ENCODE data around the gene OTUD5. TPM values are rescaled to one million over a fixed set of nuclear protein-coding genes. Genes with fewer than 3 reads are reported as not detected.

Gene OTUD5
- 10 to 100 TPM; 62.5 to 95.5 (median 90.4) TPM for total RNA-seq
- 10 to 100 TPM; 17.2 to 33.8 TPM for polyA plus RNA-seq
- total RNA-seq: 140 reads per million, percentile 89 among the genes with 10 or more reads in this experiment

DNA sequence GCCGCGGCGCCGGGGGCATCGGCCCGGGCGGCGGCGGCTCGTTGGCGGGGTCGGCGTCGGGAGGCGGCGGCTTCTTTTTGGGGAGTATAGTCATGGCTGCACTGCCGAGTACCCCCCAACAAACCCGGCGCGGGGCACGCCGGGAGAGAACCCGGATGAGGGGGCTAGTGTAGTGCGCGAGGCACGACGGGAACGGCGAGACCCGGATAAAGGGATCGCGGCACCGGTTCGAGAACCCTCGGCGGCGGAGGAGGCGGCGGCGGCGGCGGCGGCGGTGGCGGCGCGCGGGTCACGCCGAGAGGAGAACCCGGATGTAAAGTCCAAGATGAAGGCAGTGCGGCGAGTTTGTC, at the start of gene OTUD5:
Gene OTUD5 (minus strand): TSS at position 131 of the 350 bp plus-strand sequence. CDS start 37 bp downstream, at position 94.
- Histone ChIP-seq H3K36me3 (ENCODE audit: control insufficient read depth in 2 of 3, insufficient read depth in 3 of 3, low read length in 3 of 3) (peaks cover 0 to 11% (median 0%) of the 10 kb centered on the region in 3 experiments), H3K27me3 (ENCODE audit: control insufficient read depth in 2 of 2, insufficient read depth in 2 of 2, low read length in 2 of 2) (no peaks in the 10 kb centered on the region), H3K9me3 (ENCODE audit: control insufficient read depth in 2 of 3, low read length in 3 of 3) (no peaks in the 10 kb centered on the region), H3K27ac (ENCODE audit: low read depth, low read length) (peak within 1 kb of the TSS; percentile 100), H3K4me3 (ENCODE audit: low read length) (peak within 1 kb of the TSS; percentile 89), H3K4me1 (ENCODE audit: control insufficient read depth in 2 of 2, insufficient read depth in 2 of 2, low read length in 2 of 2) (peaks cover 31 to 37% of the 10 kb centered on the region in 2 donors)
- peak within 1 kb of the TSS; percentile 98 to 100 (median 100) for H3K27ac Mint-ChIP-seq
- ChIA-PET CTCF (no interaction called here), POLR2A (interaction anchor here (0.6 to 10.4 kb wide), 26 partner anchors 11 to 1812 kb away, joined by 3 to 135 read pairs (median 4); partner anchors contain the start of genes GRIPAP1, HDAC6, KCND1 and PQBP1)
- H3K4me3 Mint-ChIP-seq: peak within 1 kb of the TSS; percentile 81 to 100 (median 98)
- peaks cover 9 to 60% (median 44%) of the 10 kb centered on the region in 7 donors for H3K4me1 Mint-ChIP-seq
- intact Hi-C loops (cut with micrococcal nuclease): loop anchor here (5.0 kb wide), 4 partner anchors 220 to 1740 kb away; partner anchors contain the start of genes CDK16 (in 1 of the 2), EBP (in 1 of the 2) and FTSJ1 (in 1 of the 2)
- H3K27me3 Mint-ChIP-seq: peaks cover 0 to 2% (median 0%) of the 10 kb centered on the region in 5 donors
- DNase-seq (peak in 4 of 9 donors; percentile 52 to 87 (median 74)), ATAC-seq (peak; percentile 57)
- H3K36me3 Mint-ChIP-seq: peaks cover 0 to 6% (median 0%) of the 10 kb centered on the region in 5 donors
- H3K9me3 Mint-ChIP-seq: peaks cover 0 to 4% (median 0%) of the 10 kb centered on the region in 11 donors

GRCh38 chrX:49003696-49004095, 46.3 kb upstream of the OTUD5 start:
- H3K27me3 Mint-ChIP-seq: no peaks in the 10 kb centered on the region
- intact Hi-C loops (cut with micrococcal nuclease): loop anchor here (2.0 to 5.0 kb wide), 3 partner anchors 69 to 106 kb away; partner anchors contain the start of genes PIM2 (in 1 of the 2), PQBP1 (in 1 of the 2) and TIMM17B (in 1 of the 2)
- no peak for ATAC-seq
- peaks cover 0 to 31% (median 19%) of the 10 kb centered on the region in 7 donors for H3K4me1 Mint-ChIP-seq
- no peaks in the 10 kb centered on the region for H3K9me3 ChIP-seq (ENCODE audit: control insufficient read depth in 2 of 3, low read length in 3 of 3)
- ChIA-PET POLR2A (no interaction called here), CTCF (interaction anchor here (0.6 kb wide), 1 partner anchor 454 kb away, joined by 3 read pairs; no protein-coding TSS in a partner anchor)
- peaks cover 9 to 10% of the 10 kb centered on the region in 2 donors for H3K4me1 ChIP-seq (ENCODE audit: control insufficient read depth in 2 of 2, insufficient read depth in 2 of 2, low read length in 2 of 2)
- no peak overlapping the region for H3K4me3 ChIP-seq (ENCODE audit: low read length)
- H3K27ac Mint-ChIP-seq: peak overlapping the region in 5 of 9 donors; percentile 34 to 82 (median 74)
- peaks cover 0 to under 1% (median 0%) of the 10 kb centered on the region in 3 experiments for H3K36me3 ChIP-seq (ENCODE audit: control insufficient read depth in 2 of 3, insufficient read depth in 3 of 3, low read length in 3 of 3)
- no peak overlapping the region for H3K27ac ChIP-seq (ENCODE audit: low read depth, low read length)
- H3K36me3 Mint-ChIP-seq: peaks cover under 1 to 10% (median 3%) of the 10 kb centered on the region in 5 donors
- H3K27me3 ChIP-seq (ENCODE audit: control insufficient read depth in 2 of 2, insufficient read depth in 2 of 2, low read length in 2 of 2): no peaks in the 10 kb centered on the region
- DNase-seq: no peak
- peak overlapping the region in 8 of 10 donors; percentile 38 to 68 (median 54) for H3K4me3 Mint-ChIP-seq
- H3K9me3 Mint-ChIP-seq: peaks cover 0 to 3% (median 0%) of the 10 kb centered on the region in 11 donors

DNA sequence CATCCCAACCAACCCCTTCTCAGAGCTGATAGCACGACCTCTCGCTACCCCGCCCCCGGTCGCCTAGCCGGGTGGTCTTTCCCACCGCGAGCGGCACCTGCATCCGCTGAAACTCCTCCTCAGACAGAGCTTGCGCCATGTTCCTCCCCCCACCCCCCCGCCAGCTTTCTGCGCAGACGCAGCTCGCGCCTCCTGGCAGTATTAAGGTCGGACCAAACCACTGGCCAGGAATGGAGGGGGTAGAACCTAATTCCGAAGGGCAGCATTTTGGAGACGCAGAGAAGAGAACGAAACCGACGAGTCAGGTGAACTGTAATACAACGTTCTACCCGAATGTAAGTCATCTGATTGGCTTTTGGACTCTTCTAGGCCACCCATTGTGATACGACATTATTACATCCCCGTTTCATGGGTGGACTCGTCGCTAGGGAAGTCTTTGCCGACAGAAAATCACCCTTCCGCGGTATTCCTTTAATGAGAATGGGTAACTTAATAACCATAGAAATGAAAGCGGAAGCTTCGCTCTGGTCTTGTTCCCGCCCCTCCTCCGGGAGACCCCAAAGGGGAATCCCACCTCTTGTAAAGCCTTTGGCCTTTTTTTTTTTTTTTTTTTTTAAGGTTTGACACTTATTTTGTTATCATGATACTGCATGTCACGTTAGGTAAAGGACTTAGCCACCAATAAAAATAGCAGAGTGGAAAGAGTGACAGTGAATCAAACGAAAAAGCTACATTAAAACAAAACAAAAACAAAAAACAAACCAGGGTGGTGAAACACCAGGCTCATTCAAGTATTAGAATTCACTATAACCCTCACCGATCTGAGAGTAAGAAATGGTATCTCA, 44.9 kb upstream of the OTUD5 start, which contains the start of gene GRIPAP1:
Gene GRIPAP1 (minus strand): TSS at position 174 of the 845 bp plus-strand sequence. CDS start 35 bp downstream, at position 139.
- Mint-ChIP-seq H3K9me3 (peaks cover 0 to 3% (median 0%) of the 10 kb centered on the region in 11 donors), H3K27me3 (no peaks in the 10 kb centered on the region), H3K36me3 (peaks cover 4 to 22% (median 15%) of the 10 kb centered on the region in 5 donors), H3K4me3 (peak within 1 kb of the TSS; percentile 94 to 99 (median 98)), H3K27ac (peak within 1 kb of the TSS; percentile 92 to 100 (median 98)), H3K4me1 (peaks cover 7 to 43% (median 32%) of the 10 kb centered on the region in 7 donors)
- H3K4me1 ChIP-seq (ENCODE audit: control insufficient read depth in 2 of 2, insufficient read depth in 2 of 2, low read length in 2 of 2): peaks cover 9 to 10% of the 10 kb centered on the region in 2 donors
- no peaks in the 10 kb centered on the region for H3K9me3 ChIP-seq (ENCODE audit: control insufficient read depth in 2 of 3, low read length in 3 of 3)
- H3K27me3 ChIP-seq (ENCODE audit: control insufficient read depth in 2 of 2, insufficient read depth in 2 of 2, low read length in 2 of 2): no peaks in the 10 kb centered on the region
- ChIA-PET CTCF (interaction anchor here (0.6 to 0.7 kb wide), 3 partner anchors 55 to 1103 kb away, joined by 3 read pairs; no protein-coding TSS in a partner anchor), POLR2A (interaction anchor here (0.5 to 2.8 kb wide), 11 partner anchors 11 to 1523 kb away, joined by 3 to 23 read pairs (median 4); partner anchors contain the start of genes KCND1, OTUD5, PRAF2 and SLC35A2)
- peak within 1 kb of the TSS; percentile 97 for H3K4me3 ChIP-seq (ENCODE audit: low read length)
- ATAC-seq: peak; percentile 88
- peak within 1 kb of the TSS; percentile 97 for H3K27ac ChIP-seq (ENCODE audit: low read depth, low read length)
- intact Hi-C loops (cut with micrococcal nuclease): loop anchor here (1.0 to 5.0 kb wide), 18 partner anchors 41 to 428 kb away; partner anchors contain the start of genes TFE3 (in 2 of the 2), GPKOW (in 1 of the 2), HDAC6 (in 1 of the 2) and PIM2 (in 1 of the 2)
- H3K36me3 ChIP-seq (ENCODE audit: control insufficient read depth in 2 of 3, insufficient read depth in 3 of 3, low read length in 3 of 3): peaks cover 0 to 14% (median 0%) of the 10 kb centered on the region in 3 experiments
- DNase-seq: peak; percentile 61 to 87 (median 79)

- ChIA-PET CTCF (no interaction called here), POLR2A (interaction anchor here (0.9 to 2.8 kb wide), 6 partner anchors 11 to 308 kb away, joined by 3 to 23 read pairs (median 4); partner anchors contain the start of genes OTUD5, PRAF2 and TFE3)
- Histone ChIP-seq H3K4me3 (ENCODE audit: low read length) (peak overlapping the region; percentile 97), H3K27me3 (ENCODE audit: control insufficient read depth in 2 of 2, insufficient read depth in 2 of 2, low read length in 2 of 2) (no peaks in the 10 kb centered on the region), H3K36me3 (ENCODE audit: control insufficient read depth in 2 of 3, insufficient read depth in 3 of 3, low read length in 3 of 3) (peaks cover 0 to 21% (median 0%) of the 10 kb centered on the region in 3 experiments), H3K9me3 (ENCODE audit: control insufficient read depth in 2 of 3, low read length in 3 of 3) (no peaks in the 10 kb centered on the region), H3K4me1 (ENCODE audit: control insufficient read depth in 2 of 2, insufficient read depth in 2 of 2, low read length in 2 of 2) (peaks cover 9 to 10% of the 10 kb centered on the region in 2 donors), H3K27ac (ENCODE audit: low read depth, low read length) (peak overlapping the region; percentile 97)
- peaks cover 4 to 29% (median 16%) of the 10 kb centered on the region in 5 donors for H3K36me3 Mint-ChIP-seq
- peak; percentile 68 for ATAC-seq
- peak overlapping the region; percentile 92 to 100 (median 98) for H3K27ac Mint-ChIP-seq
- intact Hi-C loops (cut with micrococcal nuclease): loop anchor here (1.0 to 5.0 kb wide), 18 partner anchors 42 to 427 kb away; partner anchors contain the start of genes TFE3 (in 2 of the 2), GPKOW (in 1 of the 2), HDAC6 (in 1 of the 2) and PIM2 (in 1 of the 2)
- peaks cover 0 to 3% (median 0%) of the 10 kb centered on the region in 11 donors for H3K9me3 Mint-ChIP-seq
- peaks cover 10 to 46% (median 39%) of the 10 kb centered on the region in 7 donors for H3K4me1 Mint-ChIP-seq
- H3K27me3 Mint-ChIP-seq: no peaks in the 10 kb centered on the region
- DNase-seq: peak in 3 of 9 donors; percentile 54 to 73 (median 60)
- peak overlapping the region; percentile 94 to 99 (median 98) for H3K4me3 Mint-ChIP-seq
Measured at GRCh38 chrX:49001521-49002090, 44.2 kb upstream of the OTUD5 start.

GRCh38 chrX:49000636-49001035, 43.2 kb upstream of the OTUD5 start:
- Mint-ChIP-seq H3K27ac (peak overlapping the region in 6 of 9 donors; percentile 84 to 99 (median 98)), H3K9me3 (peaks cover 0 to 3% (median 0%) of the 10 kb centered on the region in 11 donors), H3K4me1 (peaks cover 10 to 46% (median 39%) of the 10 kb centered on the region in 7 donors), H3K36me3 (peaks cover 4 to 30% (median 16%) of the 10 kb centered on the region in 5 donors), H3K27me3 (no peaks in the 10 kb centered on the region), H3K4me3 (peak overlapping the region; percentile 20 to 99 (median 98))
- Histone ChIP-seq H3K4me3 (ENCODE audit: low read length) (peak overlapping the region; percentile 97), H3K27me3 (ENCODE audit: control insufficient read depth in 2 of 2, insufficient read depth in 2 of 2, low read length in 2 of 2) (no peaks in the 10 kb centered on the region), H3K27ac (ENCODE audit: low read depth, low read length) (no peak overlapping the region), H3K4me1 (ENCODE audit: control insufficient read depth in 2 of 2, insufficient read depth in 2 of 2, low read length in 2 of 2) (peaks cover 9 to 10% of the 10 kb centered on the region in 2 donors), H3K36me3 (ENCODE audit: control insufficient read depth in 2 of 3, insufficient read depth in 3 of 3, low read length in 3 of 3) (peaks cover 0 to 21% (median 0%) of the 10 kb centered on the region in 3 experiments), H3K9me3 (ENCODE audit: control insufficient read depth in 2 of 3, low read length in 3 of 3) (no peaks in the 10 kb centered on the region)
- POLR2A ChIA-PET: interaction anchor here (2.8 kb wide), 1 partner anchor 42 kb away, joined by 23 read pairs; the partner anchor contains the start of gene OTUD5
- ATAC-seq: no peak
- CTCF ChIA-PET: no interaction called here
- intact Hi-C loops (cut with micrococcal nuclease): loop anchor here in 1 of 2 donors (5.0 kb wide), 1 partner anchor 103 kb away; the partner anchor contains the start of genes PQBP1 and TIMM17B
- no peak for DNase-seq
